ENCODE measurements around the gene DKK3. TPM values are rescaled to one million over a fixed set of nuclear protein-coding genes. Genes with fewer than 3 reads are reported as not detected.

The DKK3 gene
- total RNA-seq, 1 donor from 2014 or later: 8.4 TPM

- Mint-ChIP-seq H3K27me3 (ENCODE audit: unreplicated experiment) (no peaks in the 10 kb centered on the region), H3K9me3 (ENCODE audit: unreplicated experiment) (no peaks in the 10 kb centered on the region), H3K36me3 (ENCODE audit: low read depth, unreplicated experiment) (peaks cover 11% of the 10 kb centered on the region), H3K4me1 (ENCODE audit: unreplicated experiment) (no peaks in the 10 kb centered on the region), H3K27ac (ENCODE audit: unreplicated experiment) (no peak overlapping the region), H3K4me3 (ENCODE audit: unreplicated experiment) (no peak overlapping the region)
- no peak for DNase-seq (ENCODE audit: low spot score)
- no peak for TF ChIP-seq CTCF (IDR thresholded peaks at IDR 0.05; ENCODE audit: unreplicated experiment)
Measured at GRCh38 chr11:11947825-11948224, 60.6 kb downstream of the DKK3 start.

- H3K27ac Mint-ChIP-seq (ENCODE audit: unreplicated experiment): no peak overlapping the region
- TF ChIP-seq CTCF (IDR thresholded peaks at IDR 0.05; ENCODE audit: unreplicated experiment): no peak
- H3K4me1 Mint-ChIP-seq (ENCODE audit: unreplicated experiment): no peaks in the 10 kb centered on the region
- H3K4me3 Mint-ChIP-seq (ENCODE audit: unreplicated experiment): no peak overlapping the region
- H3K9me3 Mint-ChIP-seq (ENCODE audit: unreplicated experiment): no peaks in the 10 kb centered on the region
- H3K36me3 Mint-ChIP-seq (ENCODE audit: low read depth, unreplicated experiment): peaks cover 7% of the 10 kb centered on the region
- no peak for DNase-seq (ENCODE audit: low spot score)
- no peaks in the 10 kb centered on the region for H3K27me3 Mint-ChIP-seq (ENCODE audit: unreplicated experiment)
Measured at GRCh38 chr11:11946878-11947277, 61.5 kb downstream of the DKK3 start.

GRCh38 chr11:11946180-11946579 is 62.2 kb downstream of the DKK3 start:
- no peak overlapping the region for H3K27ac Mint-ChIP-seq (ENCODE audit: unreplicated experiment)
- no peak for DNase-seq (ENCODE audit: low spot score)
- no peak overlapping the region for H3K4me3 Mint-ChIP-seq (ENCODE audit: unreplicated experiment)
- H3K27me3 Mint-ChIP-seq (ENCODE audit: unreplicated experiment): no peaks in the 10 kb centered on the region
- H3K36me3 Mint-ChIP-seq (ENCODE audit: low read depth, unreplicated experiment): peaks cover 7% of the 10 kb centered on the region
- no peak for TF ChIP-seq CTCF (IDR thresholded peaks at IDR 0.05; ENCODE audit: unreplicated experiment)
- H3K9me3 Mint-ChIP-seq (ENCODE audit: unreplicated experiment): no peaks in the 10 kb centered on the region
- H3K4me1 Mint-ChIP-seq (ENCODE audit: unreplicated experiment): no peaks in the 10 kb centered on the region

- no peak for TF ChIP-seq CTCF (IDR thresholded peaks at IDR 0.05; ENCODE audit: unreplicated experiment)
- no peak for DNase-seq (ENCODE audit: low spot score)
- no peaks in the 10 kb centered on the region for H3K9me3 Mint-ChIP-seq (ENCODE audit: unreplicated experiment)
- peaks cover 7% of the 10 kb centered on the region for H3K36me3 Mint-ChIP-seq (ENCODE audit: low read depth, unreplicated experiment)
- no peaks in the 10 kb centered on the region for H3K4me1 Mint-ChIP-seq (ENCODE audit: unreplicated experiment)
- no peaks in the 10 kb centered on the region for H3K27me3 Mint-ChIP-seq (ENCODE audit: unreplicated experiment)
- H3K27ac Mint-ChIP-seq (ENCODE audit: unreplicated experiment): no peak overlapping the region
- no peak overlapping the region for H3K4me3 Mint-ChIP-seq (ENCODE audit: unreplicated experiment)
Measured at GRCh38 chr11:11944444-11944843, 64.0 kb downstream of the DKK3 start.

GRCh38 chr11:11942668-11943067 is 65.8 kb downstream of the DKK3 start:
- H3K4me1 Mint-ChIP-seq (ENCODE audit: unreplicated experiment): no peaks in the 10 kb centered on the region
- H3K27me3 Mint-ChIP-seq (ENCODE audit: unreplicated experiment): no peaks in the 10 kb centered on the region
- peaks cover 7% of the 10 kb centered on the region for H3K36me3 Mint-ChIP-seq (ENCODE audit: low read depth, unreplicated experiment)
- H3K4me3 Mint-ChIP-seq (ENCODE audit: unreplicated experiment): no peak overlapping the region
- no peak overlapping the region for H3K27ac Mint-ChIP-seq (ENCODE audit: unreplicated experiment)
- no peak for DNase-seq (ENCODE audit: low spot score)
- TF ChIP-seq CTCF (IDR thresholded peaks at IDR 0.05; ENCODE audit: unreplicated experiment): no peak
- H3K9me3 Mint-ChIP-seq (ENCODE audit: unreplicated experiment): no peaks in the 10 kb centered on the region

Measured in endothelial cell (in vitro differentiated cells).